IPS-18a (cell line): ENCODE data around the gene LCLAT1.

Source experiments
- H3K27ac ChIP-seq: one replicate; pipeline ENCODE4 v1.5.1; 2013; ENCODE audit warnings: low read length
- H3K27me3 ChIP-seq: one replicate; pipeline ENCODE4 v1.6.1; 2013; ENCODE audit warnings: mild to moderate bottlenecking, low read length; ENCODE audit not compliant: control insufficient read depth, insufficient read depth
- H3K36me3 ChIP-seq: one replicate; pipeline ENCODE4 v1.6.1; 2013; ENCODE audit warnings: low read depth, low read length; ENCODE audit not compliant: control insufficient read depth
- H3K4me1 ChIP-seq: one replicate; pipeline ENCODE4 v1.6.1; 2013; ENCODE audit warnings: low read depth, low read length; ENCODE audit not compliant: control insufficient read depth
- H3K4me3 ChIP-seq: one replicate; pipeline ENCODE4 v1.5.1; 2013; ENCODE audit warnings: low read length
- H3K9ac ChIP-seq: one replicate; pipeline ENCODE4 v1.6.1; 2013; ENCODE audit warnings: mild to moderate bottlenecking, low read length, moderate library complexity
- H3K9me3 ChIP-seq: one replicate; pipeline ENCODE4 v1.6.1; 2013; ENCODE audit warnings: low read depth, low read length; ENCODE audit not compliant: control insufficient read depth

LCLAT1 gene

DNA sequence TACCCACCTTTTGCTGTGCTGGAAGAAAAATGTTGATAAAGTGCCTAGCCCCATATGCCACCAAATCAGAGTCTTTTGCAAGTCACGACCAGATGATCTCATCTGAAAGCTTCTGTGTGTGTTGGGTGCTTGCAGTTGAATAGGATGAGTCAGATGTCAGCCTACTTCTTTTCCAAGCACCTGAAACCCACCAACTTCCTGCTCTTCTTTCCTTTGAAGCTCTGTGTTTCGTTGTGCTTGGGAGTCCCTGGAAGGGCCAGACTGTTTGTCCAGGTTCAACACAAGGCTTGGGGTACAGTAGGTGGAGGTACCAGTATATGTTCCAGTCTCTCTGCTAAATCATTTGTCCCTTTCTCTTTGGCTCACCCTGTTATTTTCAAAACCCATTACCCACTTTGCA is 36.8 kb upstream of the LCLAT1 start:
- no peak overlapping the region for H3K9ac ChIP-seq
- no peak overlapping the region for H3K4me3 ChIP-seq
- peaks cover 9% of the 10 kb centered on the region for H3K4me1 ChIP-seq
- H3K9me3 ChIP-seq = no peaks in the 10 kb centered on the region
- no peaks in the 10 kb centered on the region for H3K36me3 ChIP-seq
- H3K27me3 ChIP-seq = no peaks in the 10 kb centered on the region
- H3K27ac ChIP-seq = no peak overlapping the region

DNA sequence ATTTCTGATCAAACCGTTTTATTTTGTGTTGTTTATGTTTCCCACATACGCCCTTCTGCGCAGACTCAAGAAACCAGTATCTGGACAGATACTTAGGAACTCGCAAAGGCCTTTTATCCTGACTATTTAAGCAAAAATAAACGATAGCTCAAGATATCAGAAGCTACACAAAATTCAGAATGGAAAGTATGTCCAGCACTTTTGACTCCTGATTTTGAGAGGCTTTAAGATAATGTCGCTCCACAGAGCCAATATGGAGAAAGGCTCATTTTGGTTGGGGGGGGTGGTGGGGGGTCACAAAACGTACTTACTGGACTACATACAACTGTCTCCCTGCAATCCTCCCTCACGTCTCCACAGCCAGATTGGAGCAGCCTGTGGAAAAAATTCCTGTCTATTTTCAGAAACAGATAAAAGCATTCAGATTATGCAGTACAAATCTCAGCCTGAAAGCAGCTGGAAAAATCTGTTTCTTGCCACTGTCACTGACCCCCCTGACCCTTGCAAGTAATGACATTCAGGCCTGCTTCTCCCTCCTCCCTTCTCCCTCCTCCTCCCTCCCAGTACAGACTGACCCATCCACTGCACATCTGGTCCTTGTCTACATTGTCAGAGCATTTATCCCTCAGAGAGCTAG is 34.9 kb upstream of the LCLAT1 start:
- Histone ChIP-seq H3K9me3 (no peaks in the 10 kb centered on the region), H3K9ac (no peak overlapping the region), H3K4me3 (no peak overlapping the region), H3K4me1 (peaks cover 5% of the 10 kb centered on the region), H3K27me3 (no peaks in the 10 kb centered on the region), H3K27ac (no peak overlapping the region), H3K36me3 (no peaks in the 10 kb centered on the region)

DNA sequence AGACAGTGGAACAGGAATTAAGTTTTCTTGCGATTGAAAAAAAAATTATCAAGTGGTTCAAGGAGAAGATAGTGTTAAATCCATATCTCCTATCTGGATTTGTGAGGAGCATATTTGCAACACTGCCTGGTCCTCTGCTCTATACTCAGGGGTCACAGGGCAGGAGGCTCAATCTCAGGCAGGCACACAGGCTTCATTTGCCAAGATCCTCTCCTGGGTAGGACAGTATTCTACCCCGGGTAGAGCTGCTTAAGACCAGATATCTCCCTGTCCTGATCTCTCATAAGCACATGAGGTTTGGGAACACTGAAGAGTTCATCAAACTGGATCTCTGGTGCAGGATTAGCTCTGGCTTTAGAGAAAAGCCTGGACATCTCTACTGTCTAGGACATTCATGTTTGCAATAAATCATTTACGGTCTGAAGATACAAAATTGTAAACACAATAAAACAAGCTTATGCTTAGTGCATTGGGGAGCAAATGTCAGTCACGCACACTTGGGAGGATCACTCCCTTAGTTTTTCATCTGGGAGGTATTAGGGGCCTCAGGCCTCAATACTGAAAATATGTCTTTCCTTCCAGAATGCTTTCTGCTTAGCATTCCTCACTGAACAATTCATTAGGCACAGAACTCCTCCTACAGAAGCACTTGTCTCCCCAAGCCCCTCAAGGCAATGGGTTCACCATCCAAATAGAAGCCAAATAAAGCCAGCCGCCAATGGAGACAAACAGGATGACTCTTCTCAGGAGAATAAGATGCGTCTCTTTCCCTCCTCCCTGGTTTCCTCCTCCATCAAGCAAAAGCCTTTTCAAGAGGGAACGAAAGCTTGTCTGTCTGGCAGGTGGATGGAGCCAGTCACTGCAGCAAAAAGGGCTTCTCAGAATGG is 34.1 kb upstream of the LCLAT1 start:
- no peaks in the 10 kb centered on the region for H3K9me3 ChIP-seq
- no peaks in the 10 kb centered on the region for H3K36me3 ChIP-seq
- H3K4me1 ChIP-seq = no peaks in the 10 kb centered on the region
- H3K27me3 ChIP-seq = no peaks in the 10 kb centered on the region
- H3K9ac ChIP-seq = no peak overlapping the region
- no peak overlapping the region for H3K4me3 ChIP-seq
- H3K27ac ChIP-seq = no peak overlapping the region

DNA sequence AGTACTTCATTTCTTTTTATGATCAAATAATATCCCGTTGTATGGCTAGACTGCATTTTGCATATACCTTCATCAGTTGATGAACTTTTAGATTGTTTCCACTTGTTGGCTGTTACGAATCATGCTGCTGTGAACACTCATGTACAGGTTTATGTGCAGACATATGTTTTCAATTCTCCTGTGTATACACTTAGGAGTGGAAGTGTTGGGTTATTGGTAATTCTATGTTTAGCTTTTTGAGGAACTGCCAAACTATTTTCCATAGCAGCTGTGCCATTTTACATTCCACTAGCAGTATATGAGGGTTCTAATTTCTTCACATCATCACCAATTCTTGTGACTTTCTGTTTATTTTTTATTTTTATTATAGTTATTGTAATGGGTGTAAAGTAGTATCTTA is 32.1 kb upstream of the LCLAT1 start:
- no peak overlapping the region for H3K27ac ChIP-seq
- no peaks in the 10 kb centered on the region for H3K27me3 ChIP-seq
- H3K36me3 ChIP-seq = no peaks in the 10 kb centered on the region
- H3K9me3 ChIP-seq = no peaks in the 10 kb centered on the region
- no peak overlapping the region for H3K4me3 ChIP-seq
- no peak overlapping the region for H3K9ac ChIP-seq
- no peaks in the 10 kb centered on the region for H3K4me1 ChIP-seq

DNA sequence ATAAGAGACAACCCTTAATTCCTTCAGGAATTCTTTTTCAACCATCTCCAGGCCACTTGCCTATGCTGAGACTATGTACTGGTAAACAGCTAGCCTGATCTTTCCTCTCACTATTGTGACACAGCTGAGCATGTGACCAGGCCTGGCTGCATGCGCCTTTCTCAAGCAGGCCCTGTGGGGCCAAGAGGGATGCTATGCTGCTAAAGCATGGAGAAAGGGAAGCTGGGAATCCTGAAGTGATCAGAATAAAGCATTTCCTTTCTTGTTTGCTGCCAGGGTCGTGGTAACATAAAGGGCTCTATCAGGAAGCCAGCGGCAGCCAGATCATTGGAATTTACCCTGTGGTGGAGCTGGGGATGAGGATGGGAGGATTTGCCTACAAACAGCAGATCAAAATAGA is 29.8 kb upstream of the LCLAT1 start:
- H3K4me3 ChIP-seq = no peak overlapping the region
- H3K4me1 ChIP-seq = peaks cover 15% of the 10 kb centered on the region
- H3K9ac ChIP-seq = no peak overlapping the region
- no peak overlapping the region for H3K27ac ChIP-seq
- no peaks in the 10 kb centered on the region for H3K27me3 ChIP-seq
- no peaks in the 10 kb centered on the region for H3K36me3 ChIP-seq
- no peaks in the 10 kb centered on the region for H3K9me3 ChIP-seq

DNA sequence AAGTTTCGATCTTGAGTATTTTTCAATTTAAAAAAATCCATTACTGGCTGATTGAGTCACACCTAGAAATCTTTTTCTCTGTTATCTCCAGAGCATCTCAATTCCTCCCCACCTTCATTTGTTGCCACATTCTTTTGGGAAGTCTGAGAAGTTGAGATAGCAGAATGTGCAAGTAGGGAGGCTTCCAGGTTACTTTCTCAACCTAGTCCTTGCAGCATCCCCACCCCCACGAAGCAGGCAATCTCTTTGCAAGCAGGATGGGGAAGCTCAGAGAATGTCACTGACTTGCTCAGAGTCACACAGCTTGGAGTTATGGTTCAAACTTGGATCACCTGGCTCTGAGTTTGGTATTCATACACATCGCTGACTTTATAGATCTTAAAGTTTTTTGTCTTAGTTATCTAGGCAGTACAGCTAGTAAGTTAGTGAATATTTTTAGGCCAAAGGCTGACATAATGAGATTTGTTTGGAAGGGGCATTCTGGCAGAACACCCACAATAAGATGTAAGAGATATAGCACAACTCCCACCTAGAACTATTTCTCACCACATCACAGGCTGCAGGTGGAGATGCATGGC is 25.9 kb upstream of the LCLAT1 start:
- Histone ChIP-seq H3K36me3 (no peaks in the 10 kb centered on the region), H3K9ac (no peak overlapping the region), H3K4me1 (peaks cover 15% of the 10 kb centered on the region), H3K4me3 (no peak overlapping the region), H3K27ac (no peak overlapping the region), H3K9me3 (no peaks in the 10 kb centered on the region), H3K27me3 (no peaks in the 10 kb centered on the region)

DNA sequence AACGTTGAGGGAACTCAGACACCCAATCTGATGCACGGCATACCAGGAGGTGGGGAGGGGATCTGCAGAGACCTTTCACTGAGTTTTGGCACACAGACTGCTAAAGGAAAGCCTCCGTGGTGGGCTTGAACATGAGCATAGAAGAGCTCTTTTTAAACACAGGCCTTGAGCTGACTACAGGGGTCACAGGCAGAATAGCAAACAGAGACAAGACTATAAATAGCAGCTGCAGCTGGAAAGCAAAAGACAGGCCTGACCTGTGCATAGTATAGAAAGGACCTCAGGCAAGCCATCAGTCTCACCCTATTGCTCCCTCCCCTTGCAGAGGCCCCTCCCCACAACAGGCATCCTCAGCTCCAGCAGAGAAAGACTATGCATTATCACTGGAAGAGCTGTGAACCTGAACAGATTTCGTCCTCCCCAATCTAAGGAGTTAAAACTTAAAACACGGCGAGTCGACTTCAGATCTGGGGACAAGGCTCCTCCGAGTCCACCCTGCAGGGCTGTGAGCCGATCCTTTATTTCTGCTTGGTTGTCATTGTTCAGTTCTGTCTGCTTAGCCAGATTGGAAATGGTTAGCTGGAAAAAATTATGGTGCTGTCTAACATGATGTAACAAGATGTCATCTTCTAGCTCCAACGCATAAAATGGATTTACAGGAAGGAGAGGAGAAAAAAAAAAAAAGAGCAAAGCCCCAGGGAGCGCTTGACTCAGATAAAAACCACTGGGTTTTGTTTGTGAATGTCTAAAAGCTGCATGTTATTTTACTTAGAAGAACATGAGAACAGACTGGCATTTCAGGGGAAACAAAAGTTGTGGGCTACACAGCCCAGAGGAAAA is 25.2 kb upstream of the LCLAT1 start:
- Histone ChIP-seq H3K27ac (no peak overlapping the region), H3K27me3 (no peaks in the 10 kb centered on the region), H3K36me3 (no peaks in the 10 kb centered on the region), H3K4me3 (no peak overlapping the region), H3K9ac (no peak overlapping the region), H3K4me1 (peaks cover 15% of the 10 kb centered on the region), H3K9me3 (no peaks in the 10 kb centered on the region)

DNA sequence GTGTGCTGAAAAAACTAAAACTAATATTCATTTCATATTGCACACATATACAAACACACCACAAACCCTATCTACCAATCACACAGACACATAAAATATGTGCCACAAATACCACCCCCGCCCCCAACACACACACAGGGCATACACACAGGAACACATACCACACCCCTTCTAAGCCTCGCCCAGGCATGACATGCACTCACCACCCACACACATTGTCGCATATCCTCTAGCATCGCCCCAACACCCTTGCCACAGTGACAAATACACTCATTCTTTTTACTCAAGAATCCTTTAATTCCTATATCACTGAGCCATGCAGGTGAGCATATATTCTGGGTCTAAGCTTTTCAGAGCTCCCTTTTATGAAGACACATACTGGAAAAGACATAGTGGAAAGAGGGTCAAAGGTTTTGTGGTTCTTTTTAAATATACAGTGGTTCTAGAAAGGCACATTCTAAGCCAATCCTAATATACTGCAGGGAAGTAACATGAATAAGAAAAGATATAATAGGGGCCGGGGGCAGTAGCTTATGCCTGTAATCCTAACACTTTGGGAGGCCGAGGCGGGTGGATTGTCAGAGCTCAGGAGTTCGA is 24.5 kb upstream of the LCLAT1 start:
- Histone ChIP-seq H3K4me3 (no peak overlapping the region), H3K27me3 (no peaks in the 10 kb centered on the region), H3K4me1 (peaks cover 15% of the 10 kb centered on the region), H3K9ac (no peak overlapping the region), H3K36me3 (no peaks in the 10 kb centered on the region), H3K27ac (no peak overlapping the region), H3K9me3 (no peaks in the 10 kb centered on the region)

DNA sequence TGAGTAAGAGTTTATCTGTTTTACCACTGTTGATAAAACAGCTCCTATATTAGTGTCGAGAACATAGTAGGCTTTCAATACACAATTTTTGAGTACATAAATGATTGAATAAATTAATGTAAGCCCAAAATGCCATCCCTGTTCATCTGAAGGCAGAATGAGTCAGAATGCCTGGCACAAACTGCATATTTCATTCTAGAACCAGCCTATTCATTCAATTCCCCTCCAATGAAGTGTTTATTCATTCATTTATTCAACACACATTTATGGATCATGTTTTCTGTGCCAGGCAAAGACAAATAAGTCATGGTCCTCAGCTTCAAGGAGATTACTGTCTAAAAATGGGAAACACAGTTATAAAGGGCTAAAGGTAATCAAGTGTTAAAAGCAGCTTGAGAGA is 22.8 kb upstream of the LCLAT1 start:
- H3K9ac ChIP-seq = no peak overlapping the region
- H3K9me3 ChIP-seq = no peaks in the 10 kb centered on the region
- no peaks in the 10 kb centered on the region for H3K36me3 ChIP-seq
- no peak overlapping the region for H3K27ac ChIP-seq
- no peaks in the 10 kb centered on the region for H3K27me3 ChIP-seq
- H3K4me1 ChIP-seq = peaks cover 15% of the 10 kb centered on the region
- no peak overlapping the region for H3K4me3 ChIP-seq

DNA sequence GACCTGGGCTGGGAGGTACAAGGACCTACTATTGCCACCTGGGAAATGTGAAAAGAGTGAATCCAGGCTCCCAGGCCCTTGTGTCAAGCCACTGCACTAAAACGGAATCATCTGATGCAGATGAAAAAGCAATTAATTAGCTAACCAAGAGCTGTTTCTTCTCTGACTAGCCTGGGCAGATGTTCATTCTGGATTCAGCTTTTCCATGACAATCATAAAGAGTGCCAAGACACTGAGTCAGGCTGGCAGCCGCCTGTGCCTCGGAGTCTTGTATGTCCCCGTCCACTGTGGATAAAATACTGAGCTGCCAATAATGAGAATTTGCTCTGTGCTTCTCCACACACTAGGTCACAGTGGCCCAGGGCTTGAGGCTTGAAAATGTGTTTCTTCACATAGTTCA is 21.7 kb upstream of the LCLAT1 start:
- Histone ChIP-seq H3K36me3 (no peaks in the 10 kb centered on the region), H3K9me3 (no peaks in the 10 kb centered on the region), H3K4me1 (peaks cover 15% of the 10 kb centered on the region), H3K27ac (no peak overlapping the region), H3K27me3 (no peaks in the 10 kb centered on the region), H3K9ac (no peak overlapping the region), H3K4me3 (no peak overlapping the region)
